HepG2 (cell line): ENCODE data around the gene ARRDC3.

Source experiments
- EZH2 ChIP-seq: conservative IDR thresholded peaks from 2 replicates; pipeline ENCODE4 v1.6.1; 2012; ENCODE audit warnings: mild to moderate bottlenecking, low read depth, low read length, moderate library complexity
- FOXJ3 ChIP-seq: sonication (generic); formaldehyde crosslinking; IDR thresholded peaks from 2 replicates; pipeline ENCODE4 v1.4.0; 2020; ENCODE audit warnings: missing genetic modification reagents, mild to moderate bottlenecking, borderline replicate concordance
- GABPA ChIP-seq, 2 experiments: IDR thresholded peaks; 2 replicates each; pipeline ENCODE4 v1.6.1; 2011 to 2016; ENCODE audit warnings: low read depth in 2 of 2, low read length in 1 of 2, missing biosample characterization in 1 of 2, missing genetic modification characterization in 1 of 2
- HDAC6 ChIP-seq: fragments of 200-600 bp; sonication (generic); IDR thresholded peaks from 2 replicates; pipeline ENCODE4 v1.7.0; 2017; ENCODE audit warnings: mild to moderate bottlenecking, antibody characterized with exemption, low read length, low read depth
- JUND ChIP-seq: sonication (generic); formaldehyde crosslinking; IDR thresholded peaks from 2 replicates; pipeline ENCODE4 v1.8.0; 2022; ENCODE audit warnings: mild to moderate bottlenecking, missing genetic modification reagents
- TAF1 ChIP-seq: sonication (generic); formaldehyde crosslinking; IDR thresholded peaks from 2 replicates; pipeline ENCODE4 v1.4.0; 2020; ENCODE audit warnings: missing genetic modification reagents
- TCF12 ChIP-seq, 2 experiments: fragments of 450-650 bp in 1 of 2; sonication (generic) in 1 of 2; formaldehyde crosslinking in 1 of 2; IDR thresholded peaks; 2 replicates each; pipeline versions ENCODE4 v1.6.1 to v1.8.0; 2017 to 2022; ENCODE audit warnings: antibody characterized with exemption in 1 of 2, mild to moderate bottlenecking in 1 of 2, missing genetic modification reagents in 1 of 2, moderate library complexity in 1 of 2
- U2AF1 ChIP-seq: fragments of 200-400 bp; formaldehyde crosslinking; optimal IDR thresholded peaks from 2 replicates; pipeline ENCODE3; 2017; ENCODE audit warnings: mild to moderate bottlenecking, low read depth, low read length
- TF ChIP-seq, protein P1 (sequence below): sonication (generic); formaldehyde crosslinking; conservative IDR thresholded peaks from 2 replicates; pipeline ENCODE4 v1.8.1; 2023; ENCODE audit warnings: missing genetic modification reagents

- TF ChIP-seq GABPA (IDR thresholded peaks at IDR 0.05; ENCODE audit: low read depth, low read length) (no peak), GABPA (CRISPR knock-in tag; IDR thresholded peaks at IDR 0.05; ENCODE audit: low read depth) (no peak), TCF12 (IDR thresholded peaks at IDR 0.05) (no peak), TCF12 (CRISPR knock-in tag; IDR thresholded peaks at IDR 0.05) (no peak), U2AF1 (no peak), JUND (no peak), HDAC6 (no peak), EZH2 (no peak), FOXJ3 (CRISPR knock-in tag) (no peak), TAF1 (no peak)
- TF ChIP-seq, protein P1, sequence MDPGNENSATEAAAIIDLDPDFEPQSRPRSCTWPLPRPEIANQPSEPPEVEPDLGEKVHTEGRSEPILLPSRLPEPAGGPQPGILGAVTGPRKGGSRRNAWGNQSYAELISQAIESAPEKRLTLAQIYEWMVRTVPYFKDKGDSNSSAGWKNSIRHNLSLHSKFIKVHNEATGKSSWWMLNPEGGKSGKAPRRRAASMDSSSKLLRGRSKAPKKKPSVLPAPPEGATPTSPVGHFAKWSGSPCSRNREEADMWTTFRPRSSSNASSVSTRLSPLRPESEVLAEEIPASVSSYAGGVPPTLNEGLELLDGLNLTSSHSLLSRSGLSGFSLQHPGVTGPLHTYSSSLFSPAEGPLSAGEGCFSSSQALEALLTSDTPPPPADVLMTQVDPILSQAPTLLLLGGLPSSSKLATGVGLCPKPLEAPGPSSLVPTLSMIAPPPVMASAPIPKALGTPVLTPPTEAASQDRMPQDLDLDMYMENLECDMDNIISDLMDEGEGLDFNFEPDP (CRISPR knock-in tag): no peak
Observed at GRCh38 chr5:91418158-91418557, 35.0 kb upstream of the ARRDC3 start.
